OCI-LY7 (cell line): ENCODE data around the gene MRPS33. TPM values are rescaled to one million over a fixed set of nuclear protein-coding genes. Genes with fewer than 3 reads are reported as not detected.

Experiments used
- BruUV-seq: library from RNA; stranded (reverse); fragments of 400-500 nt; replicated peaks from 2 replicates; lab custom pipeline; 2021; lab: Mats Ljungman, UMichigan
- CTCF ChIA-PET: fragments of 300-600 bp; sonication (Branson Sonifier 250); formaldehyde crosslinking; loops from one replicate; lab custom pipeline; 2022; ENCODE audit warnings: antibody characterized with exemption; ENCODE audit not compliant: unreplicated experiment; lab: Charles Lee
- POLR2A ChIA-PET: fragments of 300-600 bp; sonication (Branson Sonifier 250); formaldehyde crosslinking; loops from one replicate; lab custom pipeline; 2022; ENCODE audit warnings: antibody characterized with exemption; lab: Charles Lee
- DNase-seq: peaks from one replicate; pipeline ENCODE4 v3.0.0-alpha.2; 2015; ENCODE audit warnings: low spot score
- H2AFZ ChIP-seq: fragments of 200-600 bp; sonication (generic), shearing (Covaris generic); 2 replicates; pipeline ENCODE4 v1.6.1; 2014; ENCODE audit warnings: mild to moderate bottlenecking, antibody characterized with exemption, low read length, moderate library complexity
- H3K27ac ChIP-seq: fragments of 200-600 bp; sonication (generic); 2 replicates; pipeline ENCODE4 v1.5.1; 2014; ENCODE audit warnings: mixed run types, low read depth, mild to moderate bottlenecking, moderate library complexity, low read length, inconsistent platforms; ENCODE audit not compliant: poor library complexity, severe bottlenecking
- H3K36me3 ChIP-seq: fragments of 200-600 bp; sonication (generic); 2 replicates; pipeline ENCODE4 v1.6.1; 2014; ENCODE audit warnings: mild to moderate bottlenecking, antibody characterized with exemption, low read length, moderate library complexity, mixed read lengths; ENCODE audit not compliant: insufficient read depth
- H3K4me1 ChIP-seq: fragments of 200-600 bp; sonication (generic); 2 replicates; pipeline ENCODE4 v1.5.1; 2014; ENCODE audit warnings: mild to moderate bottlenecking, low read length; ENCODE audit not compliant: insufficient read depth, poor library complexity, severe bottlenecking
- H3K4me2 ChIP-seq: fragments of 200-600 bp; sonication (generic); 2 replicates; pipeline ENCODE4 v1.6.1; 2014; ENCODE audit warnings: mild to moderate bottlenecking, low read length
- H3K4me3 ChIP-seq: fragments of 200-600 bp; sonication (generic); 2 replicates; pipeline ENCODE4 v1.5.1; 2014; ENCODE audit warnings: mild to moderate bottlenecking, low read depth, low read length; ENCODE audit not compliant: poor library complexity, severe bottlenecking
- H3K79me2 ChIP-seq: fragments of 200-600 bp; sonication (generic); 2 replicates; pipeline ENCODE4 v1.6.1; 2016; ENCODE audit warnings: low read depth, mild to moderate bottlenecking, low read length, moderate library complexity, mixed read lengths; ENCODE audit not compliant: insufficient read depth
- H3K9me2 ChIP-seq: fragments of 200-600 bp; sonication (generic); 2 replicates; pipeline ENCODE4 v1.6.1; 2016; ENCODE audit warnings: mild to moderate bottlenecking, low read length, mixed read lengths; ENCODE audit not compliant: insufficient read depth
- H3K9me3 ChIP-seq: fragments of 200-600 bp; sonication (generic); 2 replicates; pipeline ENCODE4 v1.6.1; 2014; ENCODE audit warnings: mild to moderate bottlenecking, mixed run types, low read length, mixed read lengths
- H4K20me1 ChIP-seq: fragments of 200-600 bp; sonication (generic); 2 replicates; pipeline ENCODE4 v1.6.1; 2014; ENCODE audit warnings: mild to moderate bottlenecking, antibody characterized with exemption, low read length, moderate library complexity, mixed read lengths; ENCODE audit not compliant: insufficient read depth
- CTCF ChIP-seq: fragments of 200-600 bp; sonication (generic); conservative IDR thresholded peaks from 2 replicates; pipeline ENCODE4 v1.5.1; 2014; ENCODE audit warnings: mild to moderate bottlenecking, antibody characterized with exemption, low read length, moderate library complexity, mixed read lengths
- EZH2phosphoT487 ChIP-seq: fragments of 200-600 bp; sonication (generic); IDR thresholded peaks from 2 replicates; pipeline ENCODE4 v1.6.1; 2018; ENCODE audit warnings: low read depth, borderline replicate concordance, mild to moderate bottlenecking, mixed run types, antibody characterized with exemption, low read length, moderate library complexity, mixed read lengths
- intact Hi-C: fragments of 100-400 bp; cut with micrococcal nuclease; formaldehyde crosslinking; loops from one replicate; pipeline ENCODE4 v1.10.0; 2022; ENCODE audit not compliant: unreplicated experiment
- total RNA-seq, 2 experiments: library from RNA; depleted of rRNA in 1 of 2; stranded (reverse); fragments of >200 nt in 1 of 2; shearing (Covaris generic) in 1 of 2; gene quantifications; 2 replicates each; pipeline ENCODE4 v1.2.3, GENCODE V29; 2014 to 2022

Gene MRPS33
- total RNA-seq, 2 experiments from 2014 or later: 21.1 to 71.9 TPM

- Histone ChIP-seq H3K79me2 (no peaks in the 10 kb centered on the region), H3K9me3 (peaks cover 12% of the 10 kb centered on the region), H3K9me2 (no peaks in the 10 kb centered on the region; the same call in 1 of the 2 replicates), H3K4me3 (no peak overlapping the region), H3K36me3 (no peaks in the 10 kb centered on the region), H3K4me2 (no peak overlapping the region), H2AFZ (no peak overlapping the region), H3K27ac (no peak overlapping the region), H4K20me1 (no peaks in the 10 kb centered on the region), H3K4me1 (no peaks in the 10 kb centered on the region)
- ChIA-PET CTCF (no interaction called here), POLR2A (no interaction called here)
- BruUV-seq: no TSS peak
- intact Hi-C loops: no loop called here
- TF ChIP-seq CTCF (no peak), EZH2phosphoT487 (no peak)
- DNase-seq: no peak
These were observed 14.0 kb upstream of the MRPS33 start for GRCh38 chr7:141028767-141029166.

GRCh38 chr7:141027043-141027442 lies 12.3 kb upstream of the MRPS33 start:
- Histone ChIP-seq H4K20me1 (no peaks in the 10 kb centered on the region), H3K4me2 (no peak overlapping the region), H3K27ac (no peak overlapping the region), H3K36me3 (no peaks in the 10 kb centered on the region), H3K4me3 (no peak overlapping the region), H3K9me3 (peaks cover 12% of the 10 kb centered on the region), H2AFZ (no peak overlapping the region), H3K9me2 (no peaks in the 10 kb centered on the region; the same call in 1 of the 2 replicates), H3K79me2 (no peaks in the 10 kb centered on the region), H3K4me1 (no peaks in the 10 kb centered on the region)
- TF ChIP-seq CTCF (no peak), EZH2phosphoT487 (no peak)
- intact Hi-C loops: no loop called here
- no peak for DNase-seq
- ChIA-PET POLR2A (interaction anchor here (0.5 kb wide), 1 partner anchor 307 kb away, joined by 3 read pairs; no protein-coding TSS in a partner anchor), CTCF (no interaction called here)
- BruUV-seq: no TSS peak

- H3K9me2 ChIP-seq: no peaks in the 10 kb centered on the region; the same call in 1 of the 2 replicates
- H4K20me1 ChIP-seq: no peaks in the 10 kb centered on the region
- no peak overlapping the region for H3K27ac ChIP-seq
- BruUV-seq: no TSS peak
- POLR2A ChIA-PET: no interaction called here
- TF ChIP-seq EZH2phosphoT487: no peak
- TF ChIP-seq CTCF: no peak
- CTCF ChIA-PET: no interaction called here
- no peak overlapping the region for H3K4me2 ChIP-seq
- DNase-seq: no peak
- no peak overlapping the region for H3K4me3 ChIP-seq
- no peaks in the 10 kb centered on the region for H3K4me1 ChIP-seq
- H3K79me2 ChIP-seq: no peaks in the 10 kb centered on the region
- intact Hi-C loops: no loop called here
- H3K36me3 ChIP-seq: no peaks in the 10 kb centered on the region
- no peak overlapping the region for H2AFZ ChIP-seq
- peaks cover 12% of the 10 kb centered on the region for H3K9me3 ChIP-seq
These were observed 9.9 kb upstream of the MRPS33 start for GRCh38 chr7:141024668-141025067.
